A673 (cell line): ENCODE data around the gene ITIH1. TPM values are rescaled to one million over a fixed set of nuclear protein-coding genes. Genes with fewer than 3 reads are reported as not detected.

Source experiments
- BruUV-seq: library from RNA; stranded (reverse); fragments of 400-500 nt; replicated peaks from 2 replicates; lab custom pipeline; 2021; lab: Mats Ljungman, UMichigan
- CTCF ChIA-PET: fragments of 300-600 bp; sonication (Branson Sonifier 250); formaldehyde crosslinking; loops from one replicate; lab custom pipeline; 2022; ENCODE audit warnings: antibody characterized with exemption; lab: Charles Lee
- POLR2A ChIA-PET: fragments of 300-600 bp; sonication (Branson Sonifier 250); formaldehyde crosslinking; loops from one replicate; lab custom pipeline; 2022; ENCODE audit warnings: antibody characterized with exemption; ENCODE audit not compliant: low non-redundant PET; lab: Charles Lee
- DNase-seq: peaks from one replicate; pipeline ENCODE4 v3.0.0-alpha.2; 2015; ENCODE audit warnings: low spot score
- H3K27ac ChIP-seq: fragments of 200-600 bp; sonication (generic); 2 replicates; pipeline ENCODE4 v1.5.1; 2016; ENCODE audit warnings: mixed run types, low read depth, mild to moderate bottlenecking, mixed read lengths, antibody characterized with exemption, low read length; ENCODE audit not compliant: poor library complexity, severe bottlenecking
- H3K27me3 ChIP-seq: fragments of 200-600 bp; sonication (generic); replicated peaks from 2 replicates; pipeline ENCODE4 v1.6.1; 2017; ENCODE audit warnings: mixed run types, low read depth, mild to moderate bottlenecking, mixed read lengths, antibody characterized with exemption, low read length; ENCODE audit not compliant: insufficient read depth, poor library complexity
- H3K36me3 ChIP-seq: fragments of 200-600 bp; sonication (generic); 2 replicates; pipeline ENCODE4 v1.6.1; 2016; ENCODE audit warnings: mixed run types, mild to moderate bottlenecking, mixed read lengths, antibody characterized with exemption, low read length; ENCODE audit not compliant: insufficient read depth, poor library complexity, severe bottlenecking
- H3K4me1 ChIP-seq: fragments of 200-600 bp; sonication (generic); 2 replicates; pipeline ENCODE4 v1.6.1; 2017; ENCODE audit warnings: mixed run types, mild to moderate bottlenecking, mixed read lengths, antibody characterized with exemption, low read length; ENCODE audit not compliant: insufficient read depth, poor library complexity, severe bottlenecking
- H3K4me3 ChIP-seq: fragments of 200-600 bp; sonication (generic); 2 replicates; pipeline ENCODE4 v1.5.1; 2016; ENCODE audit warnings: low read depth, mixed run types, mild to moderate bottlenecking, mixed read lengths, low read length; ENCODE audit not compliant: poor library complexity, severe bottlenecking
- H3K9me3 ChIP-seq: fragments of 200-600 bp; sonication (generic); 2 replicates; pipeline ENCODE4 v1.6.1; 2016; ENCODE audit warnings: mixed run types, low read depth, mild to moderate bottlenecking, mixed read lengths, antibody characterized with exemption, low read length; ENCODE audit not compliant: poor library complexity, severe bottlenecking
- EZH2 ChIP-seq: fragments of 200-600 bp; sonication (generic); IDR thresholded peaks from 2 replicates; pipeline ENCODE4 v1.6.1; 2017; ENCODE audit warnings: borderline replicate concordance, low read depth, mild to moderate bottlenecking, mixed read lengths, antibody characterized with exemption, low read length; ENCODE audit not compliant: poor library complexity, severe bottlenecking
- intact Hi-C: fragments of 100-400 bp; cut with micrococcal nuclease; formaldehyde crosslinking; loops from one replicate; pipeline ENCODE4 v1.10.0; 2022; ENCODE audit not compliant: unreplicated experiment
- total RNA-seq: library from RNA; stranded (reverse); gene quantifications from 2 replicates; pipeline ENCODE4 v1.2.3, GENCODE V29; 2021
- TF ChIP-seq, protein P1 (sequence below): fragments of 300-800, 200-600 bp; sonication (generic); conservative IDR thresholded peaks from 2 replicates; pipeline ENCODE4 v1.5.1; 2017; ENCODE audit warnings: low read depth, mild to moderate bottlenecking, antibody characterized with exemption, low read length, moderate library complexity, mixed read lengths

ITIH1 gene
- total RNA-seq, 1 experiment from 2014 or later = not detected

DNA sequence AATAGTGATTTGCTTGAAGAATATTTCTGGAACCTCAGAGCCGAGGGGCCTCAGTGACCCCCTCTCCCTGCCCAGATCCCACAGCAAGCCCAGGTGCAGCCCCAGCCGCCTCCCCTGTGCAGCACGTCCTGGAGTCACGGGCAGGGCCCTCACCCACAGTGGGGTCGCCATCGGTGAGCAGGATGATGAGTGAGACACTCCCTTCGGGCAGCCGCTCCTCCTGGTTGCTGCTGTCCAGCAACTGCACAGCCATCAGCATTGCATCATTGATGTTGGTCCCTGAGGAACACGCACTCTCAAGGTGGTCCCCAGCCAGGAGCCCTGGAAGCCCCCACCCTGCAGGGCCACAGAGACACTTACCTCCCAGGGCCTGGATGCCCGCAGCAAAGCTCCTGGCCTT is 46.6 kb downstream of the ITIH1 start:
- POLR2A ChIA-PET = no interaction called here
- DNase-seq = no peak
- Histone ChIP-seq H3K27ac (no peak overlapping the region), H3K4me3 (no peak overlapping the region), H3K4me1 (no peaks in the 10 kb centered on the region), H3K9me3 (no peaks in the 10 kb centered on the region), H3K36me3 (no peaks in the 10 kb centered on the region), H3K27me3 (no peaks in the 10 kb centered on the region)
- intact Hi-C loops = no loop called here
- TF ChIP-seq EZH2 = no peak
- TF ChIP-seq, protein P1, sequence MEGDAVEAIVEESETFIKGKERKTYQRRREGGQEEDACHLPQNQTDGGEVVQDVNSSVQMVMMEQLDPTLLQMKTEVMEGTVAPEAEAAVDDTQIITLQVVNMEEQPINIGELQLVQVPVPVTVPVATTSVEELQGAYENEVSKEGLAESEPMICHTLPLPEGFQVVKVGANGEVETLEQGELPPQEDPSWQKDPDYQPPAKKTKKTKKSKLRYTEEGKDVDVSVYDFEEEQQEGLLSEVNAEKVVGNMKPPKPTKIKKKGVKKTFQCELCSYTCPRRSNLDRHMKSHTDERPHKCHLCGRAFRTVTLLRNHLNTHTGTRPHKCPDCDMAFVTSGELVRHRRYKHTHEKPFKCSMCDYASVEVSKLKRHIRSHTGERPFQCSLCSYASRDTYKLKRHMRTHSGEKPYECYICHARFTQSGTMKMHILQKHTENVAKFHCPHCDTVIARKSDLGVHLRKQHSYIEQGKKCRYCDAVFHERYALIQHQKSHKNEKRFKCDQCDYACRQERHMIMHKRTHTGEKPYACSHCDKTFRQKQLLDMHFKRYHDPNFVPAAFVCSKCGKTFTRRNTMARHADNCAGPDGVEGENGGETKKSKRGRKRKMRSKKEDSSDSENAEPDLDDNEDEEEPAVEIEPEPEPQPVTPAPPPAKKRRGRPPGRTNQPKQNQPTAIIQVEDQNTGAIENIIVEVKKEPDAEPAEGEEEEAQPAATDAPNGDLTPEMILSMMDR = no peak
- CTCF ChIA-PET = no interaction called here
- BruUV-seq = no TSS peak

DNA sequence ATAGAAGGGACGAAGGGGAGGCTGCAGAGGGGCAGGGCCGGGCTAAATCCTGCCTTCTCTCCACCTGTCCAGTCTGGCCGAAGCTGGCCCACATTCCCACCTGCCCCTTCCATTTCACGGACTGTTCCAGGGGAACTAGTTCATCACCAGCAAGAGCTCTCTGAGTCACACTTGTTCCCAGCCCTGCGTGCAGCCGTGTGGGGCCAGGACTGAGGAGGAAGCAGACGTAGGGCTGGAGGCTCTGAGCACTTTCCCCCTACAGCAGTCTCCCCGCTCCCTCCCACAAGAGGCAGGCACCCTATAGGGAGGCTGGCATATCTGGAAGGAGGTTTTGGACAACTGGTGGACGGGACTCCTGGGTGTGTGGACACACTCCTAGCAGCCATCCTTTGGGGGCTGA is 50.0 kb downstream of the ITIH1 start:
- no peak for DNase-seq
- CTCF ChIA-PET = no interaction called here

DNA sequence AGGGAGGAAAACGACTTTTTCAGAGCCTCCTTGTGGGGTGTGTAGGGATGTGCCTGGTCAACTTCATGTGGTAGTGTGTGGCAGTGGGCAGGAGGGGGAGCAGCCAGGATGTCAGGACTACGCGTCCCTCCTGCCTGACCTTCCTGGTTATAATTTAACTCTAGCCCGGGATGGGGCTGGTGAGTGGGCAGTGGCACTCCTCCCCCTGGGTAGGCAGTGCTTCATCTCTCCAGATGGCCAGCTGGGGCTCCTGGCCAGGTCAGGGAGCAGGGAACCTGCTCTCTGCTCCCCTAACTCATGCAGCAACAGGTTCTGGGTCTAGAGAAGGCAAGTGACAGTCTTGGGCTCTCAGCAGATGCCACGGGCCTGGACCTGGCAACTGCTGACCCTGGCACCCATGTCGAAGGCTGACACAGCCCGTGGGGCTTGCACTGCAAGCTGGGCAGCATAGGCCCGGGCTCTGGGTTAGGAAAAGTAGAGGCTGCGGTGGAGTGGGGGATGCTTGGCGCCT is 50.5 kb downstream of the ITIH1 start:
- Histone ChIP-seq H3K4me3 (no peak overlapping the region), H3K27ac (no peak overlapping the region), H3K4me1 (no peaks in the 10 kb centered on the region), H3K9me3 (no peaks in the 10 kb centered on the region), H3K36me3 (no peaks in the 10 kb centered on the region), H3K27me3 (no peaks in the 10 kb centered on the region)
- POLR2A ChIA-PET = no interaction called here
- no peak for DNase-seq
- intact Hi-C loops = no loop called here
- CTCF ChIA-PET = no interaction called here
- no TSS peak for BruUV-seq
- TF ChIP-seq EZH2 = no peak
- TF ChIP-seq, protein P1 = no peak

More for the DNA sequence above, 50.0 kb downstream of the ITIH1 start:
- Histone ChIP-seq H3K4me1 (no peaks in the 10 kb centered on the region), H3K36me3 (no peaks in the 10 kb centered on the region), H3K9me3 (no peaks in the 10 kb centered on the region), H3K27me3 (no peaks in the 10 kb centered on the region), H3K4me3 (no peak overlapping the region), H3K27ac (no peak overlapping the region)
- TF ChIP-seq EZH2 = no peak
- TF ChIP-seq, protein P1 = no peak
- intact Hi-C loops = no loop called here
- no TSS peak for BruUV-seq
- POLR2A ChIA-PET = no interaction called here
